22Rv1 (cell line): ENCODE measurements around the gene PSMC6.

Source experiments
- CTCF ChIP-seq: fragments of 450-650 bp; IDR thresholded peaks from 2 replicates; pipeline ENCODE4 v1.5.1; 2017; ENCODE audit warnings: mild to moderate bottlenecking
- ZFX ChIP-seq: fragments of 450-650 bp; IDR thresholded peaks from 2 replicates; pipeline ENCODE4 v1.6.1; 2017; ENCODE audit warnings: antibody characterized with exemption, borderline replicate concordance

GRCh38 chr14:52706286-52706685, 714 bp upstream of the PSMC6 start:
- TF ChIP-seq CTCF (no peak), ZFX (no peak)
